ENCODE results near the gene KATNAL2. TPM values are rescaled to one million over a fixed set of nuclear protein-coding genes. Genes with fewer than 3 reads are reported as not detected.

The KATNAL2 gene
- polyA plus RNA-seq, 3 donors, result 0.35 to 0.36 TPM; not detected in 1

DNA sequence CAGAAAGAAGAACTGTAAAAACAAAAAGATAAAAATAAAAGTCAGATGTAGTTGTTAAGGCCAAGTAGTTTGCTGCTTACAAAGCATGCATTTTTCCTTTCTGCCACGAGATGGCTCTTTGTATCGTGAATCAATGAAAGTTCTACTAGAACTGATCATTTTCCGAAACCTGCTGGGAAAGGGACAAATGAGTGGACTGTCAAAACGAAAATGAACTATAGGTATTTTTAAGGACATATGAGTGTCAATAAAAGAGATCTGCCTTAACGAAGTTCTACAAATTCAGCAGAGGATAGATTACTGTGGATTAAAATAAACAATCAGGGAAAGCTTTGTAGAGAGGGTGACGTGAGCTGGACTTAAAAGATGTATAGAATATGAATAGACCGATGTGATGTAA lies 133.1 kb downstream of the KATNAL2 start:
- Histone ChIP-seq H3K9ac (ENCODE audit: insufficient read depth, low read length, poor library complexity, severe bottlenecking) (no peak overlapping the region), H2AFZ (ENCODE audit: insufficient read depth, low read depth, low read length, poor library complexity, severe bottlenecking) (no peak overlapping the region), H3K9me3 (replicated peaks in 1 of 2; ENCODE audit: control insufficient read depth in 1 of 2, insufficient read depth in 1 of 2, low read length in 2 of 2) (no peaks in the 10 kb centered on the region), H3K4me3 (replicated peaks in 1 of 3; ENCODE audit: low read depth in 2 of 3, low read length in 3 of 3) (no peak overlapping the region), H3K27me3 (ENCODE audit: control insufficient read depth in 2 of 2, insufficient read depth in 2 of 2, low read length in 2 of 2) (no peaks in the 10 kb centered on the region), H3K27ac (ENCODE audit: low read depth in 1 of 2, low read length in 2 of 2) (no peak overlapping the region), H3K4me1 (ENCODE audit: control insufficient read depth in 1 of 2, insufficient read depth in 2 of 2, low read length in 2 of 2) (no peaks in the 10 kb centered on the region), H3K4me2 (replicated peaks; ENCODE audit: extremely low read depth, low read length, poor library complexity, severe bottlenecking) (no peak overlapping the region), H3K36me3 (replicated peaks in 1 of 2; ENCODE audit: control insufficient read depth in 1 of 2, insufficient read depth in 2 of 2, low read length in 2 of 2) (no peaks in the 10 kb centered on the region), H3K79me2 (ENCODE audit: insufficient read depth, low read length) (no peaks in the 10 kb centered on the region), H4K20me1 (ENCODE audit: insufficient read depth, low read length) (no peaks in the 10 kb centered on the region)
- Mint-ChIP-seq H3K9me3 (no peaks in the 10 kb centered on the region), H3K36me3 (no peaks in the 10 kb centered on the region), H3K4me1 (no peaks in the 10 kb centered on the region), H3K27ac (no peak overlapping the region), H3K4me3 (no peak overlapping the region), H3K27me3 (ENCODE audit: low read depth in 3 of 3) (peaks cover 0 to 2% (median 2%) of the 10 kb centered on the region in 3 donors)
- WGBS (ENCODE audit: insufficient coverage), result 80% methylated on average over 3 of the region's 7 CpGs
- TF ChIP-seq CTCF (IDR thresholded peaks at IDR 0.05), result peak; percentile 50
- peak in 1 of 3 donors; percentile 3 for DNase-seq
- intact Hi-C loops (cut with micrococcal nuclease), result no loop called here

DNA sequence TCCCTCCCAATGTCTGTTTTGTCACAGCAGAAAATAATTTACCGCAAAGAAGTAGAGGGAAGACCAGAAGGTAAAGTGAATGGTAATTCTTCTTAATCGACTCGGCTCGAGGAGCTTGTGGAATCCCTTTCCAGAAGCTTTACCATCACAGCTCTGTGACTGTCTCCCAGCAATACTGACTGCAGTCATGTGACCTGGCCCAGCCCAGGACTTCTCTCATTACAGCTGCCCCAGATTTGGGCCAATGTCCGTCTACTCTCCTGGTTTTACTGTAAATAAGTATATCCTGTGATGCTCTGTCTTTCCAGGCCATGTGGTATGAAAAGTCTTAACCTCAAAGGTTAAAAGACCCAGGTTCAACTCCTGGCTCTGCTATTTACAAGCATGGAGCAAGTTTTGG lies 137.0 kb downstream of the KATNAL2 start:
- Mint-ChIP-seq H3K9me3 (peaks cover 0 to 8% (median 0%) of the 10 kb centered on the region in 7 donors), H3K4me1 (no peaks in the 10 kb centered on the region), H3K27ac (no peak overlapping the region), H3K27me3 (ENCODE audit: low read depth in 3 of 3) (peaks cover 0 to 6% (median 2%) of the 10 kb centered on the region in 3 donors), H3K36me3 (no peaks in the 10 kb centered on the region), H3K4me3 (no peak overlapping the region)
- WGBS (ENCODE audit: insufficient coverage), result no CpG with 5 or more reads among the region's 5 CpGs
- no peak overlapping the region for H2AFZ ChIP-seq (ENCODE audit: insufficient read depth, low read depth, low read length, poor library complexity, severe bottlenecking)
- no peaks in the 10 kb centered on the region for H3K79me2 ChIP-seq (ENCODE audit: insufficient read depth, low read length)
- no peak overlapping the region for H3K27ac ChIP-seq (ENCODE audit: low read depth in 1 of 2, low read length in 2 of 2)
- no peak for TF ChIP-seq CTCF (IDR thresholded peaks at IDR 0.05)
- H3K27me3 ChIP-seq (ENCODE audit: control insufficient read depth in 2 of 2, insufficient read depth in 2 of 2, low read length in 2 of 2), result no peaks in the 10 kb centered on the region
- intact Hi-C loops (cut with micrococcal nuclease), result no loop called here
- H3K9me3 ChIP-seq (replicated peaks in 1 of 2; ENCODE audit: control insufficient read depth in 1 of 2, insufficient read depth in 1 of 2, low read length in 2 of 2), result no peaks in the 10 kb centered on the region
- no peak for DNase-seq
- no peak overlapping the region for H3K4me2 ChIP-seq (replicated peaks; ENCODE audit: extremely low read depth, low read length, poor library complexity, severe bottlenecking)
- H3K4me1 ChIP-seq (ENCODE audit: control insufficient read depth in 1 of 2, insufficient read depth in 2 of 2, low read length in 2 of 2), result no peaks in the 10 kb centered on the region
- no peak overlapping the region for H3K9ac ChIP-seq (ENCODE audit: insufficient read depth, low read length, poor library complexity, severe bottlenecking)
- no peak overlapping the region for H3K4me3 ChIP-seq (replicated peaks in 1 of 3; ENCODE audit: low read depth in 2 of 3, low read length in 3 of 3)
- H4K20me1 ChIP-seq (ENCODE audit: insufficient read depth, low read length), result no peaks in the 10 kb centered on the region
- no peaks in the 10 kb centered on the region for H3K36me3 ChIP-seq (replicated peaks in 1 of 2; ENCODE audit: control insufficient read depth in 1 of 2, insufficient read depth in 2 of 2, low read length in 2 of 2)
